Loucy (cell line): ENCODE results near the gene MGRN1.

Source experiments
- CTCF ChIP-seq: fragments of 200-600 bp; sonication (generic); conservative IDR thresholded peaks from 2 replicates; pipeline ENCODE4 v1.5.1; 2014; ENCODE audit warnings: mild to moderate bottlenecking, antibody characterized with exemption, low read length
- EZH2phosphoT487 ChIP-seq: fragments of 200-600 bp; IDR thresholded peaks from 2 replicates; pipeline ENCODE4 v1.6.1; 2018; ENCODE audit warnings: antibody characterized with exemption, mild to moderate bottlenecking, moderate library complexity, borderline replicate concordance

- TF ChIP-seq CTCF = no peak
- TF ChIP-seq EZH2phosphoT487 = no peak
Measured at GRCh38 chr16:4692460-4693295, 68.1 kb downstream of the MGRN1 start.
